ENCODE measurements around the gene ANO6.
A peak's percentile ranks its signal among the peaks of the same experiment; 100 is the strongest.
"Not testable (repeated sequence)": the region's sequence is repeated elsewhere in the genome, so short reads cannot be mapped to it uniquely, and the experiment has no call there.

The ANO6 gene

GRCh38 chr12:45214071-45214470 is 1.8 kb upstream of the ANO6 start:
- DNase-seq (ENCODE audit: low spot score), result no peak

DNA sequence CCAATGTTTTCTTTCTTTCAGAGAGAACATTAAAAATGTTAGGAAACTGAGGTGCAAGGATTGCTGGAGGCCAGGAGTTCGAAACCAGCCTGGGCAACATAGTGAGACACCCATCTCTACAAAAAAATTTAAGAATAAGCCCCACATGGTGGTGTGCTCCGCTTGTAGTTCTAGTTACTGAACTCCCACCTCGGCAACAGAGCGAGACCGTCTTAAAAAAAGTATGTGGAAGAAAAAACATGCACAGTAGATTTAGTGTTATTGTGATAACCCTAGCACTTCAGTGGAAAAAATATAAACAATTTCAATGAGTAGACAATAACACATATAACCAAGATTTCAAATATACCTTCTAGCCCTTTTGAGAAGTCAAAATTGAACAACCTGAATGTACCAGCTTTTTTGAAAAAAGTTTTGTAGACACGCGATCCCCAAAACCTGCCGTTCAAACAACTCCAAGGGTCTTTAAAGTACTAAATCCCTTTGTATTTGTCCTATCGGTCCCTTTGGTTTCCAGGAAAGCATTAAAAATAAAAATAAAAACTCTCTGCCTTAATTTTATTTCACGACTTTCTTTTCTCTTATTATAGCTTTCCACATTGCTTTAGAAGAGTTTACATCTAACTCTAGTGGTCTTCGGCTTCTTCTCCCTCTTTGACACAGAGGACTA is 1.0 kb upstream of the ANO6 start:
- no peak for DNase-seq (ENCODE audit: low spot score)

DNA sequence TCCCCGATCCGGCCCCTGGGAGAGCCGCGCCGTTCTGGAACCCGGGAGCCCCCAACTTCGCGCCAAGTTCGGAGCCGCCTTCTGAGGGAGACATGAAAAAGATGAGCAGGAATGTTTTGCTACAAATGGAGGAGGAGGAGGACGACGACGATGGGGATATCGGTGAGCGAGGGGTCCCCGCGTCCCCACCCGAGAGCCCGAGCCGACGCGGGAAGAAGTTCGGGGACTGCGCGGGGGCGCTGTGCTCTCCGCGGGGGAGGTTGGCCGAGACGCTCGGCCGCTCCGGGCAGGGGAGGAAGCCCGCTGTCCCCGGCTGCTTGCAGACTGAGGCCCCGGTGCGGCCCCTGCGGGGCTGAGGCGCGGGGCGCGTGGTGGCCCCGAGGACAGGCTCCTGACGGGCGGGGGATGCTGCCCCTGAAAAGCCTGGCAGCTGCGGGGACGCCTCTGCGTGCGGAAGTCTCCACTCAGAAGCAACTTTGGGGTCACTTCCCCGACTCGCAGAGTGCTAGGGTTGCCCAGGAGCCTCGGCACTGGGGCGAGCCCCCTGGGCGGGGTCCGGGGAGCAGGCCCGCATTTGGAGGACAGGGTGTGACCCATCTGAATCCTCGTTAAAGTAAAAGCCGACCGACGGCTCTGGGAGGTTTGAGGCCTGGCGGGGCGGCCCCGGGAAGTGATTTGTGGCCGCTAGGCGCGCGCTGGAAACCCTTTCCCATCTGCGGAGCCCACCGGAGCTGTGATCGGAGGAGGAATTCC is 511 bp downstream of the ANO6 start:
- peak; percentile 57 for DNase-seq (ENCODE audit: low spot score)

GRCh38 chr12:45216983-45217485 is 1.1 kb downstream of the ANO6 start:
- no peak for DNase-seq (ENCODE audit: low spot score)

GRCh38 chr12:45217846-45218245 is 2.0 kb downstream of the ANO6 start:
- no peak for DNase-seq (ENCODE audit: low spot score)

GRCh38 chr12:45219621-45220020 is 3.7 kb downstream of the ANO6 start:
- DNase-seq (ENCODE audit: low spot score), result no peak

DNA sequence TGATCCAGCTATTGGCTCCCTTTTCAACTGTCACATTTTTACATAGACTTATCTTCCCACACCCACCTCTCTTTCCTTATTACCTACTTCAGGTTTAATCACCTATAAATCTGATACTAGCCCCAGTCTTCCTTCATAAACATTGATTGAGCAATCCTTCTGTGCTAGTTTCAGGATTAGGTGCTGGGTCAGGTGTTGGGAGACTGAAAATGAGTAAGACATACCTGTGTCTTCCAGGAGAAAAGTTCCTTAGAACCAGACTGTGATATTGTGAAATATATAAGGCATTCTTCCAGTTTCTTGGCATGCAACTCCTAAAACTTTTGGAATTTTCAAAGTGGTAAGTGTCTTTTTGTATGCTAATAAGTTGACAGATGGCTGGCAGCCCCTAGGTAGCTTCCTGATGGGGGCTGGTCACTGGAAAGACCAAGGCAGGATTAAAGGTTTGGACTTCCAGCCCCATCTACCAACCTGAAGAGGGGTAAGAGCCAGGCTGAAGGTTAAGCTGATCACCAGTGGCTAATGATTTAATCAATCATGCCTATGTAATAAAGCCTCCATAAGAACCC is 4.6 kb downstream of the ANO6 start:
- no peak for DNase-seq (ENCODE audit: low spot score)

DNA sequence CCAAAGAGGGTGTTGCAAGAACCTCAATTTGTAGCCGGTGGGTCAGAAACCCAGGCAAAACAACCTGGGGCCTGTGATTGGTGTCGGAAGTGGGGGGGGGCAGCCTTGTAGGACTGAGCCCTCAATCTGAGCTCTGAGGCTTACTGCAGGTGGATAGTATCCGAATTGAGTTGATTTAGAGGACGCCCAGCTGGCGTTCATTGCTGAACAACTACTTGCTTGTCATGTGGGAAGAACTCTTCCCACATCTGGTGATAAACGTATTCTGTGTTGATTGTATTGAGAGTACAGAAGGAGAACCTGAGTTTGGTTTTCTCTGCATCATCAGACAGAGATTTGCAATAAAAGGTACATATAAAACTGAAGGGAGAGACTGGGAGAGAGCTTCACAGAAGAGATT is 5.1 kb downstream of the ANO6 start:
- DNase-seq (ENCODE audit: low spot score), result no peak

- DNase-seq (ENCODE audit: low spot score), result no peak
Measured at GRCh38 chr12:45223868-45224267, 8.0 kb downstream of the ANO6 start.

DNA sequence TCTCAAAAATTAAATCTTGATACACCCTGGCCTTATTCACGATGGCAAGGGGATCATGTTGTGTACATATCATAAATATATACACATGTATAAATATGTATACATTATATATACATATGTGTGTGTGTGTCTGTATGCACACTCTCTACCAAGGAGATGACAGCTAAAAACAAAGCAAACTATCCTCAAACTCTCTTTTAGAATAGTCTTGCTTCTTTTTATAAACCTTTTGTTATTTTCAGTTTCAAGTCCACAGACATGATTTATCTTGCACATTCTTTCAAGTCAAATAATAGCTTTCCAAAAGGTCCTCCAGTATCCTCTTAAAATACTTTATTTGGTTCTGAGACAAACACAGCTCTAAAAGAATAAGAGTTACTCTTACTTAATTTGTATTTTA is 8.4 kb downstream of the ANO6 start:
- DNase-seq (ENCODE audit: low spot score), result no peak

GRCh38 chr12:45226021-45226420 is 10.1 kb downstream of the ANO6 start:
- no peak for DNase-seq (ENCODE audit: low spot score)

DNA sequence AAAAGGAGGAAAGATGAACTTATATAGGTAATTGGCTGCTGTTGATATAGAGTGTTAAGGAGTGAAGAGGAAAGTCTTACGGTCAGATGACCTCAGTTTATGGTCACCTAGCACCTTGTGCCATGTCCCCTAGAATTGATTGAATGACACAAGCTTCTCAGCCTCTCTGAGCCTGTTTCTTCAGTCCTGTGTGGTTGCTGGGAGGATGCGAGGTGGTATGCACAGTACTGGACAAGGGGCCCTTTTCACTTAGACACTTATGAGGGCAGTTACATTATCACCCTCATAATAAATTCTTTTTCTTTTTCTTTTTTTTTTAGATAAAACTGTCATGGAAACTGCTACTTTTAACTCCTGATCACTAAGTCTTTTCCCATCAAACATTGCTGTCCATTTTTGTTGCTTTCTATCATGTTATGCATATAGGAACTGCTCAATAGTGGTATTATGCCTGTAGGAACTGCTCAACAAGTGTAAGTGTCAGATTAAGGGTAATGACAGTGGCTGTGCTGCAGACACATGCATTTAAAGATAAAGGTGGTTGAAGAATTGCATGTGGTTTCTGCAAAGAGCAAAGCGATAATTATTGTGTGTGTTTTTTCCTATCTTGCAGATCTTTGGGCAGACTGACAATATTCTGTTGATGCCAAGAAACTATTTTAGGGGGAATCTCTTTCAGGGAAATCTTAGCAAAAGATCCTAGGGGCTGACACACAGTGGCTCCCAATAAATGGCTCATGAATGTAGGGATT is 11.6 kb downstream of the ANO6 start:
- no peak for DNase-seq (ENCODE audit: low spot score)

DNA sequence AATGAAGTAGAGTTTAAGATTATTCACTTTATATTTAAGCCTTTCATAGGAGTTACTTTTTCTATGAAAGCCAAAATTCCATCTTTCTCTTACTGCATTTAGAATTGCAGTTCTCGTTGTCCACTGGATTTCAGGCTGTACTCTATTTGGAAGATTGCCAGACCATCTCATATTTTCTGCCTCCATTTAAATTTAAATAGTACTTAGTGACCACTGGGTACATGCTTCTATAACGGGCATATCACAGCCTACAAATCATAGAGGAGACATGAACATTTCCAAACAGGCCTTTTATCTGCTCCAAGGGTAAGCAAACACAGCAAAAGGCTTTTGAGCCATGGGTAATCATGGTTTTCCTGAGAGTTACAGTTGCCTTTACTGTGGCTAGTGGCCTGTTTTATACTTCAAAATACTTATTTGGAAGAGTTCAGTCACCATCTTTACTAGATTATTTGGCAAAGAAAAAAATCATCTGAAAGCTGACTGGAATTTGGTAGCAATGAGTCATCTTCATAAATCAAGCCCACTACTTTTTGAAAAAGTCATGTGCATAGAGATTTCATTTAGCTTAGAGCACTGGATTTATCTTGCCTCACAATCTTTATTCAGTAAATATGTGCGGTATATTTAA is 15.7 kb downstream of the ANO6 start:
- DNase-seq (ENCODE audit: low spot score), result no peak

DNA sequence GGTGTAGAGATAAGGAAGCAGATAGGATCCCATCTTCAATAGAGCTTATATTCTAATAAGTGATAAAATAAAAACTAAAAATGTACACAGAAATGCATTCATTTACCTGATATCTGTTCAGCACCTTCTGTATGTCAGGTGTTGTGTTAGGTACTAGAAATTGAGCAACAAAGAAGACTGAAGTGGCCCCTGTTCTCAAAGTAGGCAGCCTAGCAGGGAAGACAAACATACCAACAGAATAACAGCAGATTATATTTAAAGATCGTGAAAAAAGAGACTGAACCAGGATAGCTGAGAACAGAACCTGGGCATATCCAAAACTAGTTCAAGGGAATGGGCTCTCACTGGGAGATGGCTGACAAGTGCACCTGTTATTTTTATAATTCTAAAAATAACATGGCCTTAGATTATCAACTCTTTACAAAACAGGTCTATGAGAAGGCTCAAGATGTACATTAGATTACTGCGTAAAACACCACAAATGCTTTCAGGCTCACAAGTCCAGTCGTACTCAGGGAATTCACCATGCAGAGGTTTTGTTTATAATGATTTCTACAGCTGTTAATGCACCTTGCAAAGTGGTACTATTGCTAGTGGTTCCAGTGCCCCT is 16.4 kb downstream of the ANO6 start:
- no peak for DNase-seq (ENCODE audit: low spot score)

DNA sequence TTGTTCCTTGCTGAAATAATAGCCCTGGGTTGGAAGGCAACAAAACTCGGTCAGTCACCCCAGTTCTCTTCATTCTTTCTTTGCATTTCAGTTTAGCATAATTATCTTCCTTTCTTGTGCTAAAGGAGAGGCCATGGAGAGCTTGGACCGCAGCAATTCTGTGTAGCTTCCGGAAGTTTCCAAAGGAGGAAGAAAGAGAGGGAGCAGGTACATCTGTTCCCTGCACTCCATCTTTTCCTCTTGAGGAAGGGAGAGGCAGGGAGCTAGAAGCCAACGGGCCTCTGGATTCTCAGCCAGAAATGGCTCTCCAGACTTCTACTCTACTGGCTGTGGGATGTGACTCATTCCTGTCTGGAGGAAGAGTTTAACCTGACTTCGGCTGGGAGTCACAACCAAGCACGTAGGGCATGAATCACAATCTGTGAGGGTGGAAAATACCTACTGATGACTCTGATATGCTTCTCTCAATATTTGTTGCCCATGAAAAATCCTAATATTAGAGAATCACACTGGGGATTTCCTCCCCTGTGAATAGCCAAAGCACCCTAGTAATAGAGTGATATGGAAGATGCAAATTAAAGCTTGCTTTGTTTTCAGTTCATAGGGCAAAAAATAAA is 17.0 kb downstream of the ANO6 start:
- DNase-seq (ENCODE audit: low spot score), result peak; percentile 69

- DNase-seq (ENCODE audit: low spot score), result peak; percentile 83
Measured at GRCh38 chr12:45234139-45234865, 18.4 kb downstream of the ANO6 start.

DNA sequence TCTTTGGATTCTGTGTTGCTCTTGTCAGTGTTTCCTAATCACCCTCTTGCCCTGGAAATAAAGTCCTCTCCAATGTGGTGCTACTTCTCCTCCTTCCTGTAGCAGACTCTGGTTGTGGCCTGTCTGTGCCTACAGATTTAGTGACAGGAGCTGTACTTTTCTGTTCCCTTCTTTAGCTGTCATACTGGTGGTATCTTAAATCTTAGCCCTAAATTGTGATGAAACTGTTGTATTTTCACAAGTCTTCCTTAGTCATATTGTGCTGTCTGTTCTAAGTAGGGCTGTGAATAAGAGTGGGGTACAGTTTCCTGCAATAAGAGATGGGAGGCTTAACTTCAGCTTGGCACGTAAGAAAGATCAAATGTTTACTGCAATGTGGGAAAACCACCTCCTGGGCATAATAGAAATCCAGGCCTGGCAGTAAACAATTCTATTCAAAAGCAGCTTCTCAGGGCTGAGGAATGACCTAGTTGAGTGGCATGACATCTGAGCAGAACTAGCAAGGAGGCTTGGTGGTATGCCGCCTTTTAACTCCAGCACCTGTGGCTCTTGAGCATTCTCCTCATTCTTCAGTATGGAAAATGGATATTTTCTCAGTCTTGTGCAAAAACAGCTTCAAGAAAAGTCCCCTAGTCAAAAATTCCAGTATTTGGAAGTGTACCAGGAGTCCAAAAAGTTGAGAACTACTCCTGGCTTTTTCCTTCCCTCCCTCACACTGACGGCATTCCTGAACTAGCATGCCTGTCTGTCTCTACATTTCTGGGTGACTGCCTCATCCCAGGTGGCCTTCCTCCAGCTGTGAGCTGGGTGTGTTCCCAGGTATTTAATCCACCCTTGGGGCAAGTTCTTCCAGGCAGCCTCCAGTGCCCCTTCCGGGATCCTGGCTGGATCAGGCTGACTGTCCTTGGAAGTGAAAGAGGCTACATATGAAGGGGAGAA is 19.5 kb downstream of the ANO6 start:
- DNase-seq (ENCODE audit: low spot score), result no peak

DNA sequence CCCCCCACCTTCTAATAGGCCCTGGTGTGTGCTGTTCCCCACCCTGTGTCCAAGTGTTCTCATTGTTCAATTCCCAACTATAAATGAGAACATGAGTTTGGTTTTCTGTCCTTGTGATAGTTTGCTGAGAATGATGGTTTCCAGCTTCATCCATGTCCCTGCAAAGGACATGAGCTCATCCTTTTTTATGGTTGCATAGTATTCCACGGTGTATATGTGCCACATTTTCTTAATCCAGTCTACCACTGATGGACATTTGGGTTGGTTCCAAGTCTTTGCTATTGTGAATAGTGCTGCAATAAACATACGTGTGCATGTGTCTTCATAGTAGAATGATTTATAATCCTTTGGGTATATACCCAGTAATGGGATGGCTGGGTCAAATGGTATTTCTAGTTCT is 20.5 kb downstream of the ANO6 start:
- DNase-seq (ENCODE audit: low spot score), result not testable (repeated sequence)

DNA sequence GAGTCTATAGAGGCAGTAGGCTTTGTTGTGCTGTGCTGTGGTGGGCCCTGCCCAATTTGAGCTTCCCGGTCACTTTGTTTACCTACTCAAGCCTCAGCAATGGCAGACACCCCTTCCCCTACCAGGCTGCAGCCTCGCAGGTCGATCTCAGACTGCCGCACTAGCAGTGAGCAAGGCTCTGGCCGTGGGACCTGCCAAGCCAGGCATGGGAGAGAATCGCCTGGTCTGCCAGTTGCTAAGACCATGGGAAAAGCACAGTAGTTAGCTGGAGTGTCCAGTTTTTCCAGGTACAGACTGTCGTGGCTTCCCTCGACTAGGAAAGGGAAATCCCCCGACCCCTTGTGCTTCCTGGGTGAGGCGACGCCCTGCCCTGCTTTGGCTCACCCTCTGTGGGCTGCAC is 26.3 kb downstream of the ANO6 start:
- DNase-seq (ENCODE audit: low spot score), result no peak

Data from hepatic stellate cell (primary cell).